ENCODE data around the gene DUOXA2.

- no peak for TF ChIP-seq EZH2phosphoT487 (IDR thresholded peaks at IDR 0.05; ENCODE audit: low read depth)
- no peak for TF ChIP-seq CTCF (IDR thresholded peaks at IDR 0.05; ENCODE audit: low read depth, low read length)
Observed at GRCh38 chr15:45111390-45112142, 2.6 kb upstream of the DUOXA2 start.

Measured in OCI-LY3 (cell line).